C4-2B (cell line): ENCODE results near the gene CNTN5.

ENCODE experiments used
- H3K27ac ChIP-seq: fragments of 450-650 bp; 2 replicates; pipeline ENCODE4 v1.5.1; 2017
- CTCF ChIP-seq: fragments of 450-650 bp; conservative IDR thresholded peaks from 2 replicates; pipeline ENCODE4 v1.5.1; 2017; ENCODE audit warnings: mild to moderate bottlenecking
- ZFX ChIP-seq: fragments of 450-650 bp; IDR thresholded peaks from 2 replicates; pipeline ENCODE4 v1.6.1; 2017

The CNTN5 gene

GRCh38 chr11:99489581-99489980, 468.8 kb downstream of the CNTN5 start:
- no peak for TF ChIP-seq CTCF
- TF ChIP-seq ZFX, result no peak
- no peak overlapping the region for H3K27ac ChIP-seq

GRCh38 chr11:99494065-99494464, 473.3 kb downstream of the CNTN5 start:
- no peak for TF ChIP-seq CTCF
- TF ChIP-seq ZFX, result no peak
- no peak overlapping the region for H3K27ac ChIP-seq

- TF ChIP-seq ZFX (no peak), CTCF (no peak)
Observed at GRCh38 chr11:99501655-99502054, 480.9 kb downstream of the CNTN5 start.

GRCh38 chr11:99505316-99505715, 484.6 kb downstream of the CNTN5 start:
- no peak overlapping the region for H3K27ac ChIP-seq

More at GRCh38 chr11:99501655-99502054, 480.9 kb downstream of the CNTN5 start:
- no peak overlapping the region for H3K27ac ChIP-seq

GRCh38 chr11:99505831-99506230, 485.1 kb downstream of the CNTN5 start:
- TF ChIP-seq CTCF (no peak), ZFX (no peak)
- H3K27ac ChIP-seq, result no peak overlapping the region

More at GRCh38 chr11:99505316-99505715, 484.6 kb downstream of the CNTN5 start:
- TF ChIP-seq ZFX (no peak), CTCF (no peak)

- H3K27ac ChIP-seq, result no peak overlapping the region
- TF ChIP-seq CTCF (no peak), ZFX (no peak)
Observed at GRCh38 chr11:99509863-99510262, 489.1 kb downstream of the CNTN5 start.

GRCh38 chr11:99513368-99513767, 492.6 kb downstream of the CNTN5 start:
- TF ChIP-seq ZFX (no peak), CTCF (no peak)

More at GRCh38 chr11:99513368-99513767, 492.6 kb downstream of the CNTN5 start:
- no peak overlapping the region for H3K27ac ChIP-seq
